Brain pericyte (primary cell): ENCODE results near the gene GPBP1.
"Not testable (repeated sequence)": the region's sequence is repeated elsewhere in the genome, so short reads cannot be mapped to it uniquely, and the experiment has no call there.

Experiments
- DNase-seq: peaks from one replicate; pipeline ENCODE4 v3.0.0-alpha.2; 2012; ENCODE audit warnings: low read depth, low spot score

Gene GPBP1

DNA sequence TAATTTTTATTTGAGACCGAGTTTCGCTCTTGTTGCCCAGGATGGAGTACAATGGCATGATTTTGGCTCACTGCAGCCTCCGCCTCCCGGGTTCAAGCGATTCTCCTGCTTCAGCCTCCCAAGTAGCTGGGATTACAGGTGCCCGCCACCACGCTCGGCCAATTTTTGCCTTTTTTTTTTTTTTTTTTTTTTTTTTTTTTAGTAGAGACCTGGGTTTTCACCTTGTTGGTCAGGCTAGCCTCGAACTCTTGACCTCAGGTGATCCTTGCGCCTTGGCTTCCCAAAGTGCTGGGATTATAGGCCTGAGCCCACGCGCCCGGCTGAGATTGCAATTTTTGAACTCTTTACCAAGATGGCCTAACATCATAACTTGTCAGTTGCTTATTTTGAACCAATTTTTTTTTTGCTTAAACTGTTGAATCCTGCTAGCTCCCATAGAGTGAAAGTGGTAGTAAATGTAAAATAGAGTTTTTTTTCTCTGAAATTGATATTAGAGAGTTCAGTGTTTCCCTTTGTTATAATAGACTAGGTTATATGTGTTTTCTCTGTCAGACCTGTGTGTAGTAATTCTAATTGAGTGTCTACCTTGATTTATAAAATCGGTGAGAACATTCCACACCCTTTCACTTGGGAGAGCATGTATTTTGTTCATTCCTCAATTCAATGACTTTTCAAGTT, 3.8 kb downstream of the GPBP1 start:
- DNase-seq: no peak

DNA sequence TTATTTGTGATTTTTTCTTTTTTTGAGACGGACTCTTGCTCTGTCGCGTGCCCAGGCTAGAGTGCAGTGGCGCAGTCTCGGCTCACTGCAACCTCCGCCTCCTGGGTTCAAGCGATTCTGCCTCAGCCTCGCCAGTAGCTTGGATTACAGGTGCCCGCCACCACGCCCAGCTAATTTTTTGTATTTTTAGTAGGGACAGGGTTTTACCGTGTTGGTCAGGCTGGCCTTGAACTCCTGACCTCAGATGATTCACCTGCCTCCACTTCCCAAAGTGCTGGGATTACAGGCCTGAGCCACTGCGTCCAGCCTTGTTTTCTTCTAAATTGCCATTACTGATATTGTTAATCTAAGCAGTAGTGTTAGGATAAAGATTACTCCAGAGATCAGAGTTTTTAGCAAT, 4.4 kb downstream of the GPBP1 start:
- DNase-seq: not testable (repeated sequence)

DNA sequence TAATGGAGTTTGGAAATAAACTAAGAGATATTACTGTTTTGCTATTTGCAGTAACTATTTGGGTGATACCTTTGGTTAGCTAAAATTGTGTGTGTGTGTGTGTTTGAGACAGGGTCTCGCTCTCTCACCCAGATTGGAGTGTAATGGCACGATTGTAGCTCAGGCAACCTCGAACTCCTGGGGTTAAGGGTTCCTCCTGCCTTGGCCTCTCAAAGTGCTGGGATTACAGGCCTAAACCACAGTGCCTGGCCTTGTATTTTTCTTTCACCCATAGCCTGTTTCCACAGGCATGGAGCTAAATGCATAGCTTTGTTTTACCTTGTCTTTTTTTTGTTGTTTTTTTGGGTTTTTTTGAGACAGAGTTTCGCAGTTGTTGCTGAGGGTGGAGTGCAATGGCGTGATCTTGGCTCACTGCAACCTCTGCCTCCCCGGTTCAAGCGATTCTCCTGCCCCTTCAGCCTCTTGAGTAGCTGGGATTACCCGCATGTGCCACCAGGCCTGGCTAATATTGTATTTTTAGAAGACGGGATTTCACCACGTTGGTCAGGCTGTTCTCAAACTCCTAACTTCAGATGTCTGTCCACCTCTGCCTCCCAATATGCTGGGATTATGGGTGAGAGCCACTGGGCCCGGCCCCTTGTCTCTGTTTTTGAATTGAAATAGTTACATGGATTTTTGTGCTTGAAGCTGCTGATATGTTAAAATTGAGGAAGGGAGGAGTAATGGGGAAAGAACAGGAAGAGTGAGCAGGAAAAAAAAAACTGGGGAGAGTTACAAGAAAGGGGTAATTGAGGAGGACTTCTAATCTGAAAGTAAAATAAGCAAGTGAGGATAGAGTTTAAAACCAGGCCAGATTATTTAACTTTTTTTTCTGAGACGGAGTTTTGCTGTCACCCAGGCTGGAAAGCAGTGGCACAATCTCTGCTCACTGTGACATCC, 5.7 kb downstream of the GPBP1 start:
- no peak for DNase-seq

DNA sequence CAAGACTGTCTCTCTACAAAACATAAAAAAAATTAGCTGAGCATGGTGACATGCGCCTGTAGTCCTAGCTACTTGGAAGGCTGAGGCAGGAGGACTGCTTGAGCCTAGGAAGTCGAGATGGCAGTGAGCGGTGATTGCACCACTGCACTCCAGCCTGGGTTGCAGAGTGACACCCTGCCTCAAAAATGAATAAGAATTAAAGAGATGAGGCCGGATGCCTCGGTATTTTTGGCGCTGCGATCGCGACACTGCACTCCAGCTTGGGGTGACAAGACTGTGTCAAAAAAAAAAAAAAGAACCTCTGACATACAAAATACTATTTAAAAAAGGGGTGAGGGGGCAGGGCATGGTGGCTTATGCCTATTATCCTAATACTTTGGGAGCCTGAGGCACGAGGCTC, 7.3 kb downstream of the GPBP1 start:
- no peak for DNase-seq

DNA sequence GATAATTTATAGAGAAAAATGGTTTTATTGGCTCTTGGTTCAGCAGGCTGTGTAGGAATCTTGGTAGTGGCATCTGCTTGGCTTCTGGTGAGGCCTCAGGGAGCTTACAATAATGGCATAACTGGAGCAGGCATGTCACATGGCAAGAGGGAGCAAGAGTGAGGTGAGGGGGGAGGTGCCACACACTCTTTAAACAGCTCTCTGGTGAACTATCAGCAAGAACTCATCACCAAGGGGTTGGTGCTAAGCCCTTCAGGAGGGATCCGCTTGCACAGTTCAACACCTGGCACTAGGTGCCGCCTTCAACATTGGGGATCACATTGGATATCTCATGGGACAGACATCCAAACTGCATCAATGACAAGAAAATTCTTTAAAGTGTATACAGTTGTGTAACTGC, 10.5 kb downstream of the GPBP1 start:
- DNase-seq: no peak

DNA sequence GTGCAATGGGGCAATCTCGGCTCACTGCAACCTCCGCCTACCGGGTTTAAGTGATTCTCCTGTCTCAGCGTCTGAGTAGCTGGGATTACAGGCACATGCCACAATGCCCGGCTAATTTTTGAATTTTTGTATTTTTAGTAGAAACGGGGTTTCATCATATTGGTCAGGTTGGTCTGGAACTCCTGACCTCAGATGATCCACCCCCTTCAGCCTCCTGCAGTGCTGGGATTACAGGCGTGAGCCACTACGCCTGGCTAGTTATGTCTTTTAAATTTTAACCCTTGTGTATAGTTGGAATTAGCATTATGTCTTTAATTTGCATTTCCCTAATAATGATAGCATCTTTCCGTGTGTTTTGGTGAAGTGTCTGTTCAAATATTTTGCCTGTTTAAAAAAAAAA, 11.5 kb downstream of the GPBP1 start:
- no peak for DNase-seq

DNA sequence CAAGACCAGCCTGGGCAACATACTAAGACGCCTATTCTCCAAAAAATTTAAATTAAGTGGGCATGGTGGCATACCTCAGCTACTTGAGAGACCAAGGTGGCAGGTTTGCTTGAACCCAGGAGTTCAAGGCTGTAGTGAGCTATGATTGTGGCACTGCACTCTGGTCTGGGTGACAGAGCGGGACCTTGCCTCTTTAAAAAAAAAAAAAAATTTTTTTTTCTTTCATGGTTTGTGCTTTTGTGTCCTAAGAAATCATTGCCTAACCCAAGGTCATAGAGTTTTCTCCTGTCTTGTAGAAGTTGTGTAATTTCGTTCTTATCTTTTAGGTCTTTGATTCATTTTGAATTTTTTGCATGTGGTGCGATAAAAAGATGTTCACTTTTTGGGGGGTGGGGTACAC, 12.3 kb downstream of the GPBP1 start:
- no peak for DNase-seq

DNA sequence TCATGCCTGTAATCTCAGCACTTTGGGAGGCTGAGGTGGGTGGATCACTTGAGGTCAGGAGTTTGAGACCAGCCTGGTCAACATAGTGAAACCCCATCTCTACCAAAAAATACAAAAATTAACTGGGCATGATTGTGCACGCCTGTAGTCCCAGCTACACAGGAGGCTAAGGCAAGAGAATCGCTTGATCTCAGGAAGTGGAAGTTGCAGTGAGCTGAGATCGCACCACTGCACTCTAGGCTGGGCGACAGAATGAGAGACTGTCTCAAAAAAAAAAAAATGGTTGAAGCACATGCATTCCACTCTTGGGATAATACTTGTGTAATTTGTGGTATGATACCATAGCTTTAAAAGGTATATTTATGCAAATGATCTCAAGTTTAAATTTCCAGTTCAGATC, 14.1 kb downstream of the GPBP1 start:
- not testable (repeated sequence) for DNase-seq

DNA sequence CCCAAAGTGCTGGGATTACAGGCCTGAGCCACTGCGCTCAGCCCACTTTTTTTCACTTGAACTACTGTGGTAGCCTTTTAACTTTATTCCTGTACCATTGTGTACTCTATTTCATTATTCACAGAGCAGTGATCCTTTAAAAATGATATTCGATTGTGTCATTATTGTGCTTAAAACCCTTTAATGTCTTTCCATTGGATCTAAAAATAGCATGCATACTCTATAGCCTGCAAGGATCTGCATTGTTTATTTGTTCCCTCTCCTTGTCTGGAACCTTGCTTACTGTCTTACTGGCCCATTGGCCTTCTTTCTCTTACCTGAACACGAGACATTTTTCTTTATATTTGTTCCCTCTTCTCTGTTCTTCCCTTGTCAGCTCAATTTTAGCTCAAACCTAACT, 15.7 kb downstream of the GPBP1 start:
- no peak for DNase-seq

DNA sequence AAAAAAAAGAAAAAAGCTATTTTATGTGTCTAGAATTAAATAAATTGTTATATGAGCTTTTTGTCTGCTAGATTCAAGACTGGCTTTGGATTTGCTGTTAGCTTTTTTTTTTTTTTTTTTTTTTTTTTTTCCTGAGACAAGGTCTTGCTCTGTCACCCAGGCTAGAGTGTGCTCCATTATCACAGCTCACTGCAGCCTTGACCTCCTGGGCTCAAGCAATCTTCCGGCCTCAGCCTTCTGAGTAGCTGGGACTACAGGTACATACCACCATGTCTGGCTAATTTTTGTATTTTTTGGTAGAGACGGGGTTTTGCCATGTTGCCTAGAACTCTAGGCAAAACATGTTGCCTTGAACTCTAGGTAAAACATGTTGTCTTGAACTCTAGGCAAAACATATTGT, 16.7 kb downstream of the GPBP1 start:
- no peak for DNase-seq

DNA sequence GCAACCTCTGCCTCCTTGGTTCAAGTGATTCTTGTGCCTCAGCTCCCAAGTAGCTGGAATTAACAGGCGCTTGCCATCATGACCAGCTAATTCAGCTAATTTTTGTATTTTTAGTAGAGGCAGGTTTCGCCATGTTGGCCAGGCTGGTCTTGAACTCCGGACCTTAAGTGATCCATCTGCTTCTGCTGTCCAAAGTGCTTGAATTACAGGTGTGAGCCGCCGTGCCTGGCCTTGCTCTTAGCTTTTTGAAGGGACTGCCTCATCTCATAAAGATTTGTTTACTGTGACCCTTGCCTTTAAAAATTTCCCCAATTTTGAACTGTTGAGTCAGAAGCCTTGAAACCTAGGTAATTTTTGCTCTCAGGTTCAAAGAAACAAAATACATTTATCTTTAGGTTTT, 17.3 kb downstream of the GPBP1 start:
- DNase-seq: no peak

DNA sequence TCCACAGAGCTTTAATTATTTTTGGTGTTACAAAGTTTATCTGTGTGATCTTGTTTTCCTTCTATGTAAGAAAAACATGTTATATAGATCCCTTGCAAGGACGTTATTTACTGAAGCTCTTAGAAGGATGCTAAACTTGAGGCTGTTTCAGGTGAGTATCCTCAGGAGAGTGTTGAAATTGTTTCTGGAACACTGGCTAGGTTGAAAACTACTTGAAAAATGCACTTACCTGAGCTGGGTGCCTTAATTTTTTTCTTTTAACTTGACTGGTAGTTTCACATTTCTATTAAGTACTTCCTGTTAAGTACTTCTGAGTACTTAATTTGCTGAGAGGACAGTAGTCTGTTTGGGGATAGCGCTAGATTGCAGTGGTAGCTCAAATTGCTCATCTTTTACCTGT, 18.1 kb downstream of the GPBP1 start:
- DNase-seq: no peak

DNA sequence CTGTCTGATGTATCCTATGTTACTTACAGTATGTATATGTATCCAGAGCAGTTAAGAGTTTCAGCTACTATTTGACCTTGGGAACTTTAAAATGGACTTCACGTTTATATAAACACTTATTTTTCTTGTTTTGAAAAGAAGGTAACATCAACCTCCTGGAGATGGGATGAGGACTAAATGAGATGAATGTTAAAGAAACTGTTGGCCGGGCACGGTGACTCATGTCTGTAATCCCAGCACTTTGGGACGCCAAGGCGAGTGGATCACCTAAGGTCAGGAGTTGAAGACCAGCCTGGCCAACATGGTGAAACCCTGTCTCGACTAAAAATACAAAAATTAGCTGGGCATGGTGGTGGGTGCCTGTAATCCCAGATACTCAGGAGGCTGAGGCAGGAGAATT, 19.0 kb downstream of the GPBP1 start:
- not testable (repeated sequence) for DNase-seq

DNA sequence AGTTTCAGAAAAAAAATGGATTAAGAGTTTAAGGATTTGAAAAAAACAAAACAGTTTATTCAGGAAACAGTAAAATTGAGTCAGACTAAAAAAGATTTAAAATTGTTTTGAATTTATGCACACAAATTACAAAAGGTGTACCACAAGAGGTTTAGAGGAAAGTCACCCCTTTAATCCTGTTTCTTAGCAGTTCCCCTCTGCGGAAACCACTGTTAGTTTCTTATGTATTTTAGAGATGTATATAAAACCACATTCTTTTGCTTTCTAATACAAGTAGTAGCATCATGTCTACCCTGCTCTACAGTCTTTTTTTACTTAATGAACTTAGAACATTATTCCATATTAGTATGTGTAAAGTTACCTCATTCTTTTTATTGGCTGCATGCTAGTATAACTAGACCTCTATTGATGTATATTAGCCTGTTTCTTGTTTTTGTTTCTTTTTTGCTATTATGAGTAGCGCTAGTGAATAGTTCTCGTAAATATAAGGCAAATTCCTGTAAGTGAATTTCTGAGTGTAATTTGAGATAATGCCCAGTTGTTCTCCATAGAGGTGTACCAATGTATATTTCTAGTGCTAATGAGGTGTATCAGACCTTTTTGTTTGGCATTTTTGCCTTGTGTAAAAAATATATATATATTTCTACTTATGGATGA, 20.0 kb downstream of the GPBP1 start:
- DNase-seq: no peak

DNA sequence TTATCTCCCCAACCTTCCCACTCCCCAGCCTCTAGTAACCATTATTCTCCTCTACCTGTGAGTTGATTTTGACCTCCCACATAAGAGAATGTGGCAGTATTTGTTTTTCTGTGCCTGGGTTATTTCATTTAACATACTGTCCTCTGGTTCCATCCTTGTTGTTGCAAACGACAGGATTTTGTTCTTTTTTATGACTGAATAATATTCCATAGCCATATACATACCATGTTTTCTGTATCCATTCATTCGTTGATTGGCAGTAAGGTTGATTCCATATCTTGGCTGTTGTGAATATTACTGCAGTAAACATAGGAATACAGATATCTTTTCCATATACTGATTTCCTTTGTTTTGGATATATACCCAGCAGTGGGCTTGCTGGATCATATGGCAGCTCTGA, 20.8 kb downstream of the GPBP1 start:
- DNase-seq: no peak

DNA sequence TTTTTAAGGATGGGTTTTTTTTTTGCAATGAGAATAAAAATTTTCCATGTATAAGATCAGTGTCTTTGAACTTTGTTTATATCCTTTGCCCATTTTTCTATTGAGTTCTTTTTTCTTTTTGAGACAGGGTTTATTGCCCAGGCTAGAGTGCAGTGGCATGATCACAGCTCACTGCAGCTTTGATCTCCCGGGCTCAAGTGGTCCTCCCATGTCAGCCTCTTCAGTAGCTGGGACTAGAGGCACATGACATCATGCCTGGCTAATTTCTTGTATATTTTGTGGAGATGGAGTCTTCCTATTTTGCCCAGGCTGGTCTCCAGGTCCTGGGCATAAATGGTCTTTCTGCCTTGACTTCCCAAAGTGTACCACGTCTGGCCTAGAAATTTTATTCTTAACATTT, 21.2 kb downstream of the GPBP1 start:
- no peak for DNase-seq

DNA sequence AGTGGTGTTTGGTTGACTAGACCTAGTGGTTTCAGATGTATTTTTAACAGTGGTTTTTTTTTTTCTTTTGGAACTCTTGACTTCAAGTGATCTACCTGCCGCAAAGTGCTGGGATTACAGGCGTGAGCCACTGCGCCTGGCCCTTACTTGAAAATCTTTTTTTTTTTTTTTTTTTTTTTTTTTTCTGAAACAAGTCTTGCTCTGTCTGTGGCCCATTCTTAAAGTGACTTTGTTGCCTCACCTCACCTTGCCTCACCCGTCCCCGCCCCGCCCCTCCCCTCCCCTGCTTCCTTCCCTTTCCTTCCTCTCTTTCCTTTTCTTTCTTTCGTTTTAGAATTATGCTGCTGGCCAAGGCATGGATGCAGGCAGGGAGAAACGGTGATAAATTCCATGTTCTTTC, 26.0 kb downstream of the GPBP1 start:
- DNase-seq: no peak

DNA sequence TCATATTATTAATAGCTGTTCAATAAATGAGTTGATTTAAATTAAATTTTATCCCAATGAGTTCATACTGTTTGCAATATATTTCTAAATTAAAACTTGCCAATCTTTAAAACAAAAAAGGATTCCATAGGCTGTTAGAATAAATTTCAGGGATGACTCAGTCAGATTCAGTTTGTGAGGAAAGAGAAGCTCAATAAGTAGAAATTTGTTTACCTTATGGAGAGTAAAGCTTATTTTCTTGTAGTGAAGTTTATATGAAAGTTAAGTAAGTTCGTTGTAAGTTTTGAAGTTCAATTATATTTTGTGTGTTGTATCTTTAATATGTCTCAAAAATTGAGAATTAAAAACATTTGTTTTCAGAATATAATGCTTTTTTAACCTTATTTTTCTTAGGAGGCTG, 29.0 kb downstream of the GPBP1 start:
- no peak for DNase-seq

DNA sequence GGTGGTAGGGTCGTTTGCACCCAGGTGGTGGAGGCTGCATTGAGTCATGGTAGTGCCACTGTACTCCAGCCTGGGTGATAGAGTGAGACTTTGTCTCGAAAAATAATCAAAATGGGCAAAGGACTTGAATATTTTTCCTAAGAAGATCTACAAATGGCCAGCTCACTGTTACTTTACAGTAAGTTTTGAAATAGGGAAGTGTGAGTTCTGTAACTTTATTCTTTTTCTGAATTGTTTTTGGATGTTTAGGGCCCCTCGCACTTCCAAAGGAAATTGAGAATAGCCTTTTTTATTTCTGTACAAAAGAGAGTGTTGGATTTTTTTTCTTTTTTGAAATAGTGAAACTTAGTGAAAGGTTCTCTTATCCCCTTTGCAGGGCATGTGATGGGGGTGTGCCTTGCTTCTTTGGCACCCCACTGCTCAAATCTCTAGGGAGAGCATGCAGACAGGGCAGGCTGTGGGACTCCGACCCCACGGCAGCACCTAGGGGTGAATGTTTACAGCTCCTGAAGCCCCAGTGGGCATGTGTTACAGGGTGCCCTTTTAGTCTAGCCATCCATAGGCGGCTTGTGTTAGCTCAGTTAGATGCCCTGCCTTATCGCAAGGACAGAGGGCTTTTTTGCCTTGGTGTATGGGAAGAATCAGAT, 33.3 kb downstream of the GPBP1 start:
- no peak for DNase-seq

DNA sequence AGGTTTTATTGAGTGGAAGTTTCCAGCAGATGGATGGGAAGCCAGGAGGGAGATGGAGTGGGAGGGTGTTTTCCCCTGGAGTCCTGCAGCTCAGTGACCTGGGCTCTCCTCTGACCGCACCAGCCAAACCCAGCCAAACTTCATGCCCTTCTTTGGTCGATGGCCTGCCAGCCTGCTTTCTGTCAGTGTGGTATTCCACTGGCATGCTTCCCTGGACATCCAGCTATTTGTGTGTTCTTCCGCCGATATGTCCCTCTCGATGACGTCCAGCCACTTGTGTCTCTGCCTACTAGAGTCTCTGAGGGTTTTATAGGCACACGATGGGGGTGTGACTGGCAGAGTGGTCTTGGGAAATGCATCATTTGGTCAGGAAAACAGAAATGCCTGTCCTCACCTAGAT, 33.8 kb downstream of the GPBP1 start:
- DNase-seq: no peak

DNA sequence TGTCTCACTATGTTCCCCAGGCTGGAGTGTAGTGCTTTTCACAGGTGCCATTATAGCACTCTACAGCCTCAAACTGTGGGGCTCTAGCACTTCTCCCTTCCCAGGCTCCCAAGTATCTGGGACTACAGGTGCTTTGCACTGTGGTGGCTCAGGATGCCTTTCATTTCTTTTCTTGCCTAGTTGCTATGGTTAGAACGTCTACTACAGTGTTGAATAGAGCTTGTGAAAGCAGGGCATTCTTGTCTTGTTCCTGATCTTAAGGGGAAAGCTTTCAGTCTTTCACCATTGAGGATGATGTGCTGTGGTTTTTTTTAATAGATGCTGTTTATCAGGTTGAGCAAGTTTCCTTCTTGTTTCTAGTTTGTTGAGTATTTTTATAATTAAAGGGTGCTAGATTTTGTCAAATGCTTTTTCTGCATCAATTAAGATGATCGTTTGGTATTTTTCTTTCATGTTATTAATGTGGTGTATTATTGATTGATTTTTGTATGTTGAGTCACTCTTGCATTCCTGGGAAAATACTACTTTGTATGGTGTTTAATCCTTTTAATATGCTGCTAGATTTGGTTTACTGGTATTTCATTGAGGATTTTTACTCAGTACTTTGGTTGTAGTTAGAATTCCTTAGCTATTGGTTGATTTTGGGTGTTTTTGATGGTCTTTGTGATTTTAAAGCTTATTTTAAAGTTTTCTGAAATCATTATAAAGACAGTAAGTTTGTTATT, 35.6 kb downstream of the GPBP1 start:
- DNase-seq: no peak
